NCI-H1092 treated with DMSO at 0.1 percent for 48 hours (cell line): ENCODE data around the gene CLN5.
"Not testable (repeated sequence)": the region's sequence is repeated elsewhere in the genome, so short reads cannot be mapped to it uniquely, and the experiment has no call there.

Source experiments
- DNase-seq: peaks from one replicate; lab custom pipeline; 2025; lab: John Stamatoyannopoulos, UW

Gene CLN5

DNA sequence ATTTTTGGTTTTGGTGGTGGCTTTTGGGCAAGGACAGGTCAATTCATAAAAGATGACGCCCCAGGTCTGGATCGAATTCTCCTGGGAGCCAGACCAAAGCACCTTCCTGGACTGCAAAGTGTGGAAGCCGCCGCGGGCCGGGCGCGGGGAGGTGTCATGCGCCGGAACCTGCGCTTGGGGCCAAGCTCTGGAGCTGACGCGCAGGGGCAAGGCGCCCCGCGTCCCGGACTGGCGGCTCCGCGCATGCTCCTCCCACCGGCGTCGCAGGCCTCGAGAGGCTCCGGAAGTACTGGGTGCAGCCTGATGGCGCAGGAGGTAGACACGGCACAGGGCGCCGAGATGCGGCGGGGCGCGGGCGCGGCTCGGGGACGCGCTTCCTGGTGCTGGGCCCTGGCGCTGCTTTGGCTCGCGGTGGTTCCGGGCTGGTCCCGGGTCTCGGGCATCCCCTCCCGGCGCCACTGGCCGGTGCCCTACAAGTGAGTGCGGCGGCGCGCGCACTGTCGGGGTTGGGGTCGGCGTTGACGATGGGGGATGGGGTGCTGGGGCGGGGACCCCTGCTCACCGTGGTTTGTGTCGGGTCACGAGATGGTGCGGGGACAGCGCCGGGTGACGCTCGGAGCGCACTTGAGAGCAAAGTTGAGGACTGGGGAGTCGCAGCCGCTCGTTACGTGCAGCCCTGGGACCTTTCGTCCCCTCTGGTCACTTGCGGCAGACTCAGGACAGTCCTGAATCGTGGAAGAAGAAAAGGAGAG is at the start of gene CLN5:
CLN5 (plus strand) TSS at position 286 of the 752 bp plus-strand sequence; CDS start at position 304, 18 bp downstream.
- DNase-seq: peak; percentile 95

DNA sequence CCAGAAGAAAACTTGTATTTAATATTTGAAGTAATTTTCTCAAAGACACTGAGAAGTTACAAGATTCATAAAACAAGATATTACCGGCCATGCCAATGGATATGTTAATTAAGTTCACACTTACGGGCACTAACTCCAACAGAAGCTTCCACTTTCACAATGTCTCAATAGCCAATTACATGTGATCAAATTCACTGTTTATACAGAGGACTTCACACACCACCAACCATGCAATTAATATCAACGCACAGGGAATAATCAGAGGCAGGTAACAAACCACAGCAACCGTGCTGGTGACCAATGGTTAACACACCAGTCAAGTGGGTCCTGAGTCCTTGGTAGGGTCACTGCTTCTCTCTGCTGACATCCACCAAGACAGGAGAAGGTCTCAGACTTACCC is 49.5 kb upstream of the CLN5 start:
- no peak for DNase-seq

DNA sequence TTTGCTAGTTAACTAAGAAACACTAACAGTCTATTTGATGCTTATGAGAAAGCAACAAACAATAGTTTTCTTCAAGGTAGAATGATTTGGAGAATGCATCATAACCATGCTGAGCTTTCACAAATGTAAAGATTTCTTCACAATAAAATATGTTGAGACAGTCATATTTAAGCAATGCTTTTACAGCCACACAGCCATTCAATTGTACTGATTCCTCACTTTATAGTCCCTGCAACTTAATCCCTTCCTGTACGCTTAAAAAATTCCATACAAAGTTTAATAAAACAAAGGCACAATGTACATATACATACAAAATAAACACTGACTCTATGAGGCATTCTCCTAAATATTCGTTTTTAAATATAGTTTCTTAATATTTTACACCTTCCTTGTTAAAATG is 48.2 kb upstream of the CLN5 start:
- DNase-seq: no peak

GRCh38 chr13:76944456-76944855 is 47.4 kb upstream of the CLN5 start:
- DNase-seq: no peak

- no peak for DNase-seq
Measured at GRCh38 chr13:76948149-76948548, 43.7 kb upstream of the CLN5 start, which contains the start of gene ACOD1. Gene ACOD1, plus strand, starts transcription at chr13:76948511. Its CDS starts 48 bp downstream, at chr13:76948559.

- no peak for DNase-seq
Measured at GRCh38 chr13:76950101-76950500, 41.8 kb upstream of the CLN5 start.

- no peak for DNase-seq
Measured at GRCh38 chr13:76953968-76954367, 37.9 kb upstream of the CLN5 start.

DNA sequence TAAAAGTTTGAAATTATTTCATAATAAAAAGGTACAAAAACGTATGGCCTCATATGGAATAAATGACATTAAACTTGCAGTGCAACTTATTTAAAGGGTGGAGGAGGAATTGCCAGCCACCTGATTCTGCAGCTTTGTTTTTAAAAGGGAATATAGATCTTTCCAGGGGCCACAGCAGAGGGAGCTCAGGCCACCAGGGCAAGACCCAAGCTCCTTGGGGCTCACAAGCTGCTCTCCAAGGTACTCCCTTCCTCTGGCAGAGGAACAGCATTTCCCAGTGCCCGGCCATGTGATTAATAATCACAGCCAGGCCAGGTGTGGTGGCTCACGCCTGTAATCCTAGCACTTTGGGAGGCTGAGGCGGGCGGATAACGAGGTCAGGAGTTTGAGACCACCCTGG is 37.3 kb upstream of the CLN5 start:
- no peak for DNase-seq

- no peak for DNase-seq
Measured at GRCh38 chr13:76955193-76955592, 36.7 kb upstream of the CLN5 start.

GRCh38 chr13:76955661-76956060 is 36.2 kb upstream of the CLN5 start:
- no peak for DNase-seq

DNA sequence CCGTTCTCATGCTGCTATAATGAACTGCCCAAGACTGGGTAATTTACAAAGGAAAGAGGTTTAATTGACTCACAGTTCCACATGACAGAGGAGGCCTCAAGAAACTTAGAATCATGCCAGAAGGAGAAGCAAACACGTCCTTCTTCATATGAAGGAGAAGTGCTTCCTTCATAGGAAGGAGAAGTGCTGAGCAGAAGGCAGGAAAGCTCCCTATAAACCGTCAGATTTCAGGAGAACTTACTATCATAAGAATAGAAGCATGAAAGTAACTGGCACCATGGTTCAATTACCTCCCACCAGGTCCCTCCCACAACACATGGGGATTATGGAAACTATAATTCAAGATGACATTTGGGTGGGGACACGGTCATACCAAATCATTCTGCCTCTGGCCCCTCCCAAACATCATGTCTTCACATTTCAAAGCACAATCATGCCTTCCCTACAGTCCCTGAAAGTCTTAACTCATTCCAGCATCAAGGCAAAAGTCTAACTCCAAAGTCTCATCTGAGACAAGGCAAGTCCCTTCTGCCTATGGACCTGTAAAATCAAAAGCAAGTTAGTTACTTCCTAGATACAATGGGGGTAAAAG is 32.9 kb upstream of the CLN5 start:
- no peak for DNase-seq

GRCh38 chr13:76959734-76960133 is 32.1 kb upstream of the CLN5 start:
- DNase-seq: not testable (repeated sequence)

DNA sequence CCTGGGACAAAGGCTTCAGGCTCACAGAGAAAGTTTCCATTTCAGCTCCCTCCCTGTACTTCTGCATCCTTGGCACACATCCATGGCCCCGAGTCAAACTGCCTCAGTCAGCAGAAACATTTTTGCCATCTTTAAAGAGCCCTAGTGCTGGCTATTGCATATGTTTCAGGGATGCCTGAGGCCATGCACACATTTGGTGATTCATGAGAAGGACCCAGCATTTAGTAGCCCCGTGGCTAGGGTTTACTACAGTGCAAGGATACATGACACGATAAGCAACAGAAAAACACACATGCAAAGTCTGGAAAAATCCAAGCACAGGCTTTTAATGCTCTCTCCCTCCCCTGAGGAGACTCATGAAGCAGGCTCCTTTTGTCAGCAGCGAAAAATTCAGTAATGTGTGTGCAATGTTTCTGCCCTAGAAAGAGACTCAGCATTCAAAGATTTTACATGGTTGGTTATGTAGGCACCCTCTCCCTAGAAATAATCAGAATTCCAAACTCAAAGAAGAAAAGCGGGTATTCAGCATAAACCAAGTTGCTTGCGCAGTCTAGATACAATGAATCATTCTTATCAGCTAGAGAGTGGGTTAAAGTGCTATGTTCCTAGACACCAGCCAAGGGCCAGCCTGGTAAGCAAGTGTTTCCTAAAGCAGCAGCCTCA is 26.0 kb upstream of the CLN5 start:
- DNase-seq: no peak

- DNase-seq: no peak
Measured at GRCh38 chr13:76967031-76967430, 24.9 kb upstream of the CLN5 start.

DNA sequence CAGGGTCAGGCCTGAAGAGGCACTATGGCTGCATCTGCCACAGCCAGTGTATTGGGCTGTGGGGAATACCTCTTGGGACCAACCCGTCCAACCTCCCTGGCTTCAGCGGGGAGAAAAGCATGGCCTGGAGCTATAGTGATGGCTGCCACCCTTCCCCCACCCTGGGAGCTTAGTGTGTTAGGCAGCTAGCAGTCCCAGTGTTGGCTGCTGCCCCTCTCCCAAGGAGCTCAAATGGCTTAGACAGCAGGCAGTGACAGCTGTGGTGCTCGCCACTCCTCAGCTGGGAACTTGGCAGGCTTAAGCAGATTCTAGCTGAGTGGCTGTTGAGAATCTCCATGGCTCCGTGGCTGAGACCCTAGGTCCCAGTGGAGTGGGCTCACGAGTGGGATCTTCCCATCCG is 23.8 kb upstream of the CLN5 start:
- no peak for DNase-seq

- DNase-seq: no peak
Measured at GRCh38 chr13:76969488-76970365, 22.2 kb upstream of the CLN5 start.

DNA sequence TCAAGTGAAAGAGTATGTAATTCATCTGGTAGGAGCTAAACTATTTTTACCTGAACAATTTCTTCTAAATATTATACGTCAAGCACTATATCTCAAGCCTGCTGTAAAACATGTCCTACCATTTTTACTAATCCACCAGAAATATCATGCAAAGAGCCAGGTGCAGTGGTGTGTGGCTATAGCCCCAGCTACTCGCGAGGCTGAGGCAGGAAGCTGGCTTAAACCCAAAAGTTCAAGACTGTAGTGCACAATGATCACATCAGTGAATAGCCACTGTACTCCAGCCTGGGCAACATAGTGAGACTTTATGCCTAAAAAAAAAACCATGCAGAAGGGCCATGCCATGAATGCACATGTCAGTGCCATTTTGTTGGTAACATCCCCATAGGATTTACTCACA is 20.7 kb upstream of the CLN5 start:
- DNase-seq: no peak

GRCh38 chr13:76971851-76972829 is 19.7 kb upstream of the CLN5 start:
- DNase-seq: no peak

GRCh38 chr13:76973920-76974617 is 17.8 kb upstream of the CLN5 start:
- no peak for DNase-seq

DNA sequence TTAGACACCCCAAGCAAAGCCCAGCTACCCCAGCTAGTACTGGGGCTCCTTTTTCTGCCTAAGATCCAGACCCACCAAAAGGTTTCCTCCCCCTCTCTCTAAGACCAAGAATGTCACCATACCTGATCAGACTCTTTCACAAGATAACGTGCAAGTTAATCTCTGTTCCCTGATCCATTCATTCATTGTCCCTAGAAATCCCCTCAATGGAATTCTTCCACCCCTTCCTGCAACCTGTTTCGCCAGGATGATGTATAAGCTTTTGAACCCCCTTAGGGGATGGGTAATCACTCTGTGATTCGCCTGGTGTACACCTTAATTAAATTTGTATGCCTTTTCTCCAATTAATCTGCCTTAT is 17.3 kb upstream of the CLN5 start:
- DNase-seq: no peak
